Brain pericyte (primary cell): Measurements from ENCODE around the gene GARNL3.

Experiments
- DNase-seq: peaks from one replicate; pipeline ENCODE4 v3.0.0-alpha.2; 2012; ENCODE audit warnings: low read depth, low spot score

The GARNL3 gene

DNA sequence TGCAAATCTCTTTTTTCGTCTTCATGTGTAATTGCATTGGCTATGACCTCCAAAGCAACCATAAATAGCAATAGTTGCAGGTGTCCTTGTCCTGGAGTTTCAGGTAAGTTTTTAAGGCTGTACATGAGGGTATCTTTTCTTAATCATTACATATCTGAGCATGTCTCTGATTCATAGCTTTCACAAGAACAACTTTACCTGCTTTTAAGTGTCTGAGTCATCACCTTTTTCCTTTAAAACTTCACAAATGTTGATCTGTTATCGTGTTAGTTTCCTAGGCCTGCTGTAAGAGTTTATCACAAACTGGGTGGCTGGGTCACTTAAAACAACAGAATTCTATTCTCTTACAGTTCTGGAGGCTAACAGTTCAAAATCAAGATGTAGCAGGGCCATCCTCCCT is 13.8 kb downstream of the GARNL3 start:
- no peak for DNase-seq

DNA sequence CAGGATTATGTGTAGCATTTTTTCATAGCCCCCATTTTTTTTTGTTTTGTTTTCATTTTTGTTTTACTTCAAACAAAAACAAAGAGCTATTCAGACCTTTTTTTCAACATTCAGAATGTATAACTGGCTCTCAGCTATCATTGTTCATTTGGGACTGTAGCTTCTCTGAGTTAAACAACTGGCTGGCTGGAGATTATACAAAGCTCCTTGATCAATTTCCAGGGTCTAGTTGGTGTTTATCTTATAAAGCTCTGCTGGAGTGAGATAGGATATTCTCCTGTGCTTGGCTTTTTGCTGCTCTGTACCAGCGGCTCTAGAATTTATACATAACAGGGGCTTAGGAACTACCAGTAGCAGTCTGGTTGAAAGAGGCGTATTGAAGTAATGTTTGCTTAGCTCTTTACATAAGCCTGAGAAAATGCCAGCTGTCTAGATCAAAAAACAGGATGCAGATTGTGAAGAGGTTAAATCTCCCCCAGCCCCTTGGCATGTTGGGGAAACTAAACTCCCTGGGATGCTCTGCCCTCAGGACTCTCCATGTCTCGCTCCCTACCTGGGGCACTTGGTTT is 15.2 kb downstream of the GARNL3 start:
- DNase-seq, result no peak

DNA sequence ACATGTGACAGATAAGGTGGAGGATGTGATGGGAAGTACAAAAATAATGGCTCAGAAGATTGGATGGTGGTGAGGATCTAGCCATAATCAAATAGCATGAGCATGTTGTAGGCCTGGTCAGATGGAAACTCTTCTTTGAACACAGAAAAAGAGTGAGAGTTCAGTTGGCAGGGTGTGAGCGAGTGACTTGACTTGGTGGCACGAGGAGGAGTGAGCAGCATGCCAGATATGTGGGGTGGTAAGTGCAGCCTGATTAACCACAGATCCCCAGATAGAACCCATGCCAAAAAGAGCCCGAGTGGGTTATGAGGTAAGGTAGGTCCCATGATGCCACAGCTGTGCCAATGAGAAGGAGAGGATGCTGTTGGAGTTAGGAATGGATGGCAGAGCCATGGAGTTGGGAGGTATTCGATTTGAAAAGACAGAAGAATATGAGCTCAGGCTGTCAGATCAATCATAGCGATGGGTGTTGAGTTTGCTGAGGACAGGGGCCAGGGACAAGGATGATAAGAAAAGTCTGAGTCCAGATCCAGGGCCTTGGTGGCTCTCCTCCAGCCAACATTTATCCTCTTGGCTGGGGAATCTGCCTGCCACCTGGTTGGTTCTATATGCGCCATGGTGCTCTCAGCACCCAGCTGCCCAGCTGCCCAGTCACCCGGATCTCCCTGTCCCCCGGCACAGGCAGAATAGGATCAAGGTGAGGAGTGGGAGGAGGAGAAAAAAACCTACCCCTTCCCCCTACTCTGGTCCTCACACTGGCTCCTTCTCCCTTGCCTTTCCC is 16.5 kb downstream of the GARNL3 start:
- no peak for DNase-seq

DNA sequence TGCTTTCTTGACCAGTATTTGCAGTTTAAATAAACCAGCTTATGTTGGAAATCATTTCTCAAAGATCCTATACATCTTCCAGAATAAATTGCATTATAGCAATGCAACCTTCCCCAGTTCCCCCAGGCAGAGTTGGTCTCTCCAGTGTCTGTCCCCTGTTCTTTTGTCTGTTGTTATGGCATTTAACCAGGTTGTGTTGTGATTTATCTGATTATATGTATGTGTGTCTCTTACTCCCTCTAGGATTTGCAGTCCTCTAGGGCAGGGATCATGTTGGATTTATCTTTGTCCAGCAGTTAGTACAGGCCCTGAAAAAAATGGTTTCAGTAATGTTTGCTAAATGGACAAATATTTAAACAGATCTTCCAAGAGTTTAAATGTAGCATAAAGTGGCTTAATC is 17.3 kb downstream of the GARNL3 start:
- DNase-seq, result no peak

DNA sequence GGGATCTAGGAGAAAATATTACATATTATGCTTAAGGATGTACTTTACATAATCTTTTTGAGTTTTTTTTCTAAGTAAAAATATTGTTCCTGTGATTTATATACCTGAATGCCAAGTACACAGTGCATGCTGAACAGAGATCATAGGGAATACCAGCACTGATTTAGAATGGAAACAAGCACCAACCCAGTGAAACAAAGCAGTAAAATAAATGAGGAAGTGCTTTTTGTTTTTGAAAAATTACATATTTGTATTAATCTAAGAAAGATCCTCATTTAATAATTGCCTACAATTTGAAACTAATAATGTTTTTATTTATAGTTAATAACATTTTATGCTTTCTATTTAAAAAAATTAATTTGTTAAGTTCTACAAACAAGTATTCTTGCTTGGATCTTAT is 18.0 kb downstream of the GARNL3 start:
- no peak for DNase-seq

DNA sequence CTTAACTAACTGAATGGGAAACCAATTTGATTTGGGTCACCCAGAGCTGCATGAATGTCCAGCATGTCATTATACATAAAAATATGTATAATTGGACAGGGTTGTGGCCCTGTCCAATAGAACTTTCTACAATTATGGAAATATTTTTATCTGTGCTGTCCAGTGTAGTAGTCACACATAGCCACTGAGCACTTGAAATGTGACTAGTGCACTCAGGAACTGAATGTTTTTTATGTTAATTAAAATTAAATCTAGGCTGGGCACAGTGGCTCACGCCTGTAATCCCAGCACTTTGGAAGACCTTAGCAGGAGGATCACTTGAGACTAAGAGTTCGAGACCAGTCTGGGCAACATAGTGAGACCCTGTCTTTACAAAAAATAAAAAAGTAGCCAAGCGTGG is 18.6 kb downstream of the GARNL3 start:
- DNase-seq, result no peak

DNA sequence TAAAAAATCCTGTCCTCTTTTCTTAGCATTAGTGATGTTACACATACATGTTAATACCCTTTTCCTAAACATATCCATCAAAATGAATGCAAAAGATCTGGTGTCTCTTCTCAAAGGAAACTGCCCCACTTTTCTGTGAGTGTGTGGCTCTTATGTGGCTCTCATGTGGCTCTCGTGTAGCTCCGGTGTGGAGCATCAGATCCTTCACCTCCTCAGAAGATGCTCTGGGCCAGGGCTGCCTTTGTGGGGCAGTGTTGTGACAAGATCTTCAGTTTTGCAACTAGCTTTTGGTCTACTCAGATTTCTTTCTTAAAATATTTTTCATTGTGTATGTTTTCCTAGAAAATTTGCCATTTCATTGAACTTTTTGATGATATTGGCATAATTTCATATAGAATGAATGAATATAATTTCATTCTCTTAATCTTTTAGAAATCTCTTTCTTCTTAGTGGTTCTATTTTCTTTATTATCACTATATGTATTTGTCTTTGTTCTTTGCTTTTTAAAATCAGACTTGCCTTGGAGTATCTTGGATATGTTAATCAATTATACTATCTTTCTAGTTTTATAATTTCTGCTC is 19.4 kb downstream of the GARNL3 start:
- no peak for DNase-seq

DNA sequence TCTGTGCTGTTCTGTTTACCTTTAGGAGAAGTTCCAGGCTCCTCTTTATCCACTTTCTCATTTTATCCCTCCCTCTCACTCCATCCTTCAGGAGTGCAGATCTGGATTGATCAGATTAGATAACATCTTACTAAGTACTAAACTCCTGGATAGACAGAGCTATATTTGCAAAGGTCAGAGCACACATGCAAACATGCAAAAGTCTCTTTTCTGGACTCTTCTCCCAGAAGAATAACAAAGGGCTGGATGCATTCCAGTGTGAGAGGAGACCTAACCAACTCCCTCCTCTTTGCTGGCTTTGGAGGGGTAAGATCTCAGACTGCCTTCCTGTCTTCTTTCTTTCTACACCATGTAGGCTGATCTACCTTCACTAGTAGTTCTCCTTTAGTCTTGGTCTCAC is 21.4 kb downstream of the GARNL3 start:
- DNase-seq, result no peak

DNA sequence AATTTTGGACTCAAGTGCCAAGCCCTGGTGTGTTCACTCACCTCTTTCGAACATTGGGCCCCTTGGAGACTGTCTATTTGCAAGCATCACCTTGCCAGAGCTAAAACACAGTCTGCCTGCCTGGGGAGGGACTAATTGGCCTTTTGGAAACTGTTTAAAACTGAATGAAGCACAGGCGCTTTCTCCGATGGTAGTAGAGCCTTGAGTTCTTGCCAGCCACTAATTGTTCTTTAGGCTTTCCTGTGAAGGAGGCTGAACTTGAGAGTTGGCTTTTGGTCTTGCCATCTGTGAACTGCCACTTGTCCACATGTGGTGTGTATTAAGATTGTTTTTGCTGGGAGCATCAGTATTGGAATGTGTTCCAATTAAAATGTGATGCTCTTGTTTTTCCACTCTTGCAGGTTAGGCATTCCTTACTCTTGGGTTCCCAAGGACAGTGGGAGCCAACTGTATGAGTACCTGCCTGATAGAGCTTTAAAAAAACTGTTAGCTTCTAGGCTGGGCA is 26.0 kb downstream of the GARNL3 start:
- no peak for DNase-seq

DNA sequence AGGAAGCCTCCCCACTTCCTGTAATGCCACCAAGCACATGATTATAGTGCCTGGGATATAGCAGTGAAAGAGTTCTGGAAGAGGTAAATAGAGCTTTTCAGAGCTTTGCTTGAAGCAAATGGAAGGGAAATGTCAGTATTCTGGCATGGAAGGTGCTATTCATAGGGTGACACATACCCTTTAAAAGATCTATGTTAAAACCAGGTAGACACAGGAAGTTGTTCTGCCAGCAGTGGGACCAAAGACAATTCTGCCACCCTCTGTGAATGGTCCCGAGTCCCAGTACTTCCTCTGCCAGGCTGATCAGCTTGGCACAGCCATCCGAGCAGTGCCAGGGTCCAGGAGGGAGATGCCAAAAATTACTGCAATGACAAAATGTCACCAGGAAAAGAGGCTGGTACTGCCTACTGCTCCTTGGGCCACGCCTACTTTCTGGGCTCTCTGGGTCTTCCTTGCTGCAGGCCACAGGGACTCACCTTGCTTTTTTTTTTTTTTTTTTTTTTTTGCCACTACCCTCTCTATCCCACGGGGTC is 26.7 kb downstream of the GARNL3 start:
- no peak for DNase-seq

DNA sequence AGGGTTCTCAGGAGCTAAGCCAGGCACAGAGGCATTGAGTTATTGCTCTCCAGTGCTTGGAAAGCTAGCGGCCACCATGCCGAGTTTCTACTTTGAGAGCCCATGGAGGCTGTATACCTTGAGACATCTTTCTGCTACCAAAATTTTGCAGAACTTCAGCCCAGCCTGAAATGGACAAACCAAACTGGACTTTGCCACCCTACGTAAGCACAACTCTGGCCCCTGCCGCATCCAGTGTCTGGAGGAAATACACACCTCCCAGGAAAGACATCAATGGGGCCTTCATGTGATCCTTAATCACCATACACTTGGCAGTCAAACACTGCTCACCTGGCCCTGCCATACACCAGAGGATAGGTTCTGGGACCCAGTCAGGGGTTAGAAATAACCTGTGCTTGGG is 27.8 kb downstream of the GARNL3 start:
- DNase-seq, result no peak

DNA sequence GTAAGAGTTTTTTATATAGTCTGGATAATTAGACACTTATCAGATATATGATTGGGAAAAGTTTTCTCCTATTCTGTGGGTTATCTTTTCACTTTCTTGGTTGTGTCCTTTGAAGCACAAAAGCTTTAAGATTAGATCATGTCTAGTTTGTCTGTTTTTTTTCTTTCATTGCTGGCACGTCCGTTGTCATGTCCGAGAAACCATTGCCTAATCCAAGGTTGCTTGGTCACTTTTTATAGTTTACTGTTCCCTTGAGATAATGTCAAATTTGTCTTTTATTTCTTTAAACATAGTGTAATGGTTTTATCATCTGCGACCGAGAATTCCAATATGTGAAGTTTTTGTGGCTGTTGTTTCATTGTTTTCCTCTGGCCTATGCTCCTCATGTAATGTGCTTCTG is 28.8 kb downstream of the GARNL3 start:
- no peak for DNase-seq

DNA sequence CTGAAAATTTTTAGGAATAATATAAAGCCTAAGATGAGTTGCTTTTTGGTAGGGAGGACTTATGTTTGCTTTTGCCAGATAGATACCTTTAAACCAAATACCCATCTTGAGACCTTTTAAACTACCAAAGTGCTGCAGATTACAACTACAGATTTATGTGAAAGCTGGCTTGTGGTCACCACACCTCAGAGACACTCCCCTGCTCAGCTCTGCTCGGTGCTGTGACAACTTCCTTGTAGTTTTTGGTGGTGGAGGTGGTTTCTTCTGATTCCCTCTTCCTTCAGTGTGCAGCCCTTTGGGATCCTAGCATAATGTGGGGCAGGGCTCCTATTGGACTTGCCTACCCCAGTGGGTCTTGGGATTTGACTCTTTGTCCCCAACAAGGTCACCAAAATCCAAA is 29.2 kb downstream of the GARNL3 start:
- DNase-seq, result no peak

DNA sequence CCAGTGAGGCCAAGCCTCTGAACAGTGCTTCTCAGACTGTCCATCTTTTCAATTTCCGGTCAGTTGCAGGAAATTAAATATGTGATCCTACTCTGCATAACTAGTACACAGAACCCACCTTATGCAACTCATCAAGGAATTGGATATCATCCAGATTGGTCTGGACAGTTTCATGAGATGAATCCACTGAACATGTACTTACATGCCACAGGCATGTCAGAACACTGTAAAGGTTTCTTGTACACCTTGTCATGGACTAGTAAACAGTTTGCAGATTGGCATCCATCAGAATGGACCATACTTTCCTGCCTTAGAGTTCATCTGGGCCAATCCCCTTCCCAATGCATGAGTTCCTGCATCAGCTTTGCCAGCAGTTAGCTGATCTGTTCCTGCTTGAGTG is 30.4 kb downstream of the GARNL3 start:
- DNase-seq, result no peak

DNA sequence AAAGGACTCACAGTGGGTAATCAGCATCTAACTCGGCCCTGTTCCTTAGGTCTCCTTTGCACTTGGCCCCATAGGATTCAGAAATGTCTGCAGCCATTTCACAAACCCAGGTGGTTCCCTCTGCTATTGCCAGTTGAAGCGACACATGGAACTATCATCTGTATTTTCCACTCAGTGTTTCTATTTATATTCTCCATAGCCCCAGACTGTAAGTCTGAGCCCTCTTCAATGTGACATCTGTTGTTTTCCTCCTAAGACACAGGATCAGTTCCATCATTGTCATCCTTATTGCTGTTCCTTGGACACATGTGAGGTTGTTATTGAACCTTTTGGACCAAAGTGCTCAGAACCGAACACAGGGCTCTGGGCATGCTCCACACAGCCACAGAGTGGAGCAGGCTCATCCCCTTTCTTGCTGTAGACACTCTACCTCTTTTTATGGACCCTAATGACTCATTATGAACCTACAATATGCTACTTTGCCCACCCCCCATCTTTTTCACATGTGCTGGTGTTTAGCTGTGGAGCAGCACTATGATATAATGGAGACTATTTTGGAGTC is 36.4 kb downstream of the GARNL3 start:
- DNase-seq, result no peak

DNA sequence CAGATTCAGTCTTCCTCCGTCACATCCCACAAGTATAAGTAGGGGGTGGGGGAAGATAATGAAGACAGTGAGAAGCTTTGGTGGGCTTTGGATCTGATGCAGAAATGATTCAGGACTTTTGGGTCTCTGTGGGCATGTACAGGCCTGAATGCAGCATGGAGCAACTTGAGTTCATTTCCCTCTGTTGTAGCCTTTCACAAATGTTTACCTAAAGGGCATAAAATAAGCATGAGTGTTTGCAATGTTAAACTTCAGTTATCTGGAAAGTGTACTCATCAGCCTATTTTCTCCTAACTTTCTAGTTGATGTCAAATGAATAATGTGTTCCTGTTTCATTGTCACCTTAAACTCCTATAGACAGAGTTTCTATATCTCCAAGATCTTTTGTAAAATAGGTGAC is 39.3 kb downstream of the GARNL3 start:
- DNase-seq, result no peak

DNA sequence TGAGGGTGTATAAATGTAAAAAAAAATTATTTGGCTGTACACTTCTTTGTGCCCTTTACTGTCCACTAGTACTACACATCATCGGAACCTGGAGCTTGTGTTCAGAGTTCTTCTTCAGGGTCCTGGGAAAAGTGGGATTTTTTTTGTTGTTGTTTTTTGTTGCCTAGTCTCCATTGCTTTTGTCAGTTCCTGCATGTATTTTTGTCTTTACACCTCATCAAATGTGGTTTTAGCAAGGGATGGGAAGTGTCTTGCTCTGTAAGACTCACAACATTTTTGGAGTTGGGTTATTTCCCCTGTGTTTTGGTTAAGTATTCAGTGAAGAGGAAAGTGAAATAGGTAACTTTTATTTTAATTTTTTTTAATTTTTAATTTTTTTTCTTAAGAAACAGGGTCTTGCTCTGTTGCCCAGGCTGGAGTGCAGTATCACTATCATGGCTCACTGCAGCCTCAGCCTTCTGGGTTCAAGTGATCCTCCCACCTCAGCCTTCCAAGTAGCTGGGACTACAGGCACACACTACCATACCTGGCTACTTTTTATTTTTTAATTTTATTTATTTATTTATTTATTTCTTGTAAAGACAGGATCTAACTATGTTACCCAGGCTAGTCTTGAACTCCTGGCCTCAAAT is 40.7 kb downstream of the GARNL3 start:
- no peak for DNase-seq

DNA sequence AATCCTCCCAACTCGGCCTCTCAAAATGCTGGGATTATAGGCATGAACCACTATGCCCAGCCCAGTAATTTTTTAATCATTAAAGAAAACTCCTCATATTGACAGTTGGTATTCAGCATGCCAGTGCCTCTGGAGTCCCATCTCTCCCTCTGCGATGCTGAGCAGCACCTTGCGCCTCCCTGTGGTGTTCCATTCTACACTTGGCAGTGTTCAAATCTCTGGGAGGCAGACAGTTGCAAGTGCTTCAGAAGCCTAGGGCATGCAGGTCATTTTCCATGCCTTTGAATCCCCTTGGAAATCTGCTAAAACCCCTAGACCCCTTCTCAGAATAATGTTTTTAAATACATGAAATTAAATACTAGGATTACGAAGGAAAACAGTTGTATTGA is 41.3 kb downstream of the GARNL3 start:
- no peak for DNase-seq

DNA sequence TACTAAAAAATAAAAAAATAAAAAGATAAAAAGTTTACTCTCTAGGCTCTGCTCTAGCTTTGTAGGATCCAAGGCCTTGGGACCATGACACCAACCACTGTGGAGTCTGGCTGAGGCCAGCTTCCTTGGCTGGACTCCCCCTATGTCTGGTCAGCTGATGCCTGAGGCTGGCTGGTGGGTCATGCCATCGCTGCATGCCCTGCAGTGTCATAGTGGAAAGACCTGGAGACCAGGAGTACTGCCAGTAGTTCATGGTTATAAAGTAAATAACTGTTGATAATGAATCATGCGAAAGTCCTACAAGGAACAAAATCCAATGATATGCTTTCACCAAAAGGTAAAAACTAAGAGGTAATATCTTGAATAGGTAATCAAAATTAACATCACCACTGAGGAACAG is 43.2 kb downstream of the GARNL3 start:
- DNase-seq, result no peak

DNA sequence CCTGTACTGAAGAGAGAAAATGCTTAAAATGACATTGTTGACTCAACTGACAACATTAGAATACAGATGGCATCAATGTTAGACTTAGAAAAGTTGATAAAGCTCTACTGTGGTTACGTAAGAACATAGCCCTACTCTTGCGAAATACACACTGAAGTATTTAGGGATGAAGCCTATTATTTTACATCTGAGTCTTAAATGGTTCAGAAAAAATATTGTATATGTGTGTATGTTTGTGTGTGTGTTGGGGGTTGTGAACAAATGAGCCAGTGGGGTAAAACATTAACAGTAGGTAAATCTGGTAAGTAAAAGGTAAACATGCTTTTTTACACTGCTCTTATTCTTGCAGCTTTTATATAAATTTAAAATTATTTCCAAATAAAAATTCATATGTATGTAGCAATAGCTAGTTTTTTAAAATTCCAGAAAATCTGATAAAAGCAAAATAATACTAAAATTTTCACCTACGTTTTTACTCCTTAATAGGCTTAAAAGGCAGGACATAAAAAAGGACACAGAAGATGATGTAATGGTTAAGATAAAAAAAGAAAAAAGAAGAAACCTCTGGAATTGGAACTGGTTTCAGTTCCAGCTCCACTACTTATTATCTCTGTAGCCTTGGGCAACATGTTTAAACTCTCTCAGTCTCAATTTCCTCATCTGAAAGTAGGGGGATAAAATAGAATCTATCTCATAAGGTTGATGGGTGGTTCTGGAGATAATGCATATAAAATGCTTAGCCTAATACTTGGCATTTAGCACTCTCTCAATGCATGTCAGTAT is 44.3 kb downstream of the GARNL3 start:
- DNase-seq, result no peak

DNA sequence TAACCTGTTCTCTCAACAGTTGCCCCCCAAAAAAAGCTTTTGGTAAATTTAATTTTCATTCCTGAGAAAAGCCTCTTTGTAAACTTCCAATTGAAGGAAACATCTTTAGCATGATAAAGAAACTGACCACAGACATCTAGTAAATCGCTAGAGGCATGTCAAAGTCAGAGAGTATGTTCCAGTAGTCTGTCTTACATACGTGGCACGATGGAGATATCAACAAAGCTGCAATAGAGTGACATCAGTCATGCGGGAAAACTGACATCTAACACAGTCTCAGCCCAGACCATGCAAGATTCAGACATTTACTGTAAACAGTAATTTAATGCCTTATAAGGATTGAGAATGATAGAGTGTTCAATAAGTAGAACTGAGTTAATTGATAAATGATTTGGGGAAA is 45.1 kb downstream of the GARNL3 start:
- DNase-seq, result no peak
